SK-N-SH (cell line): ENCODE measurements around the gene PTPRF.

ENCODE experiments used
- CTCF ChIP-seq: fragments of 200-600 bp; sonication (generic); IDR thresholded peaks from 2 replicates; pipeline ENCODE4 v1.6.1; 2017; ENCODE audit warnings: antibody characterized with exemption, mild to moderate bottlenecking, moderate library complexity
- FOXM1 ChIP-seq: IDR thresholded peaks from 2 replicates; pipeline ENCODE4 v1.4.0; 2012; ENCODE audit warnings: low read depth, mild to moderate bottlenecking
- TF ChIP-seq, protein P1 (sequence below): IDR thresholded peaks from 2 replicates; pipeline ENCODE4 v1.4.0; 2012; ENCODE audit warnings: low read depth, borderline replicate concordance

DNA sequence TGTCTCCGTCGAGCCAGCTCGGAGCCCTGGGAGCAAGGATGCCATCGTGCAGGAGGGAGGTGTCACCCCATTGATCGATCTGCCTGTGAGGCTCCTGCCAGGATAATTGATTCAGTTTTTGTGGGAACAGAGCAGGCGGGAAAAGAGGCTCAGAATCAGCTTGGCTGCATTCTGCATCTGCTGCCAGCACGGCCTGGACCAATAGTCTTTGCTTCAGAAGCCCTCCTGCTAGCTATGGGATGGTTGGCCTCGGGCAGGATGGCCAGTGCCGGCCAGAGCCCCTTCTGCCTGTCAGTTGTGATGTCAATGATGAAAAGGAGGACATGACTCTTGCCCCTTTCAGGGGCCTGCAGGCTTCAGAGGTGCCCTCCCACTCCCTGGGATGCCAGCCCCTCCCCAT is 39.6 kb downstream of the PTPRF start:
- TF ChIP-seq, protein P1, sequence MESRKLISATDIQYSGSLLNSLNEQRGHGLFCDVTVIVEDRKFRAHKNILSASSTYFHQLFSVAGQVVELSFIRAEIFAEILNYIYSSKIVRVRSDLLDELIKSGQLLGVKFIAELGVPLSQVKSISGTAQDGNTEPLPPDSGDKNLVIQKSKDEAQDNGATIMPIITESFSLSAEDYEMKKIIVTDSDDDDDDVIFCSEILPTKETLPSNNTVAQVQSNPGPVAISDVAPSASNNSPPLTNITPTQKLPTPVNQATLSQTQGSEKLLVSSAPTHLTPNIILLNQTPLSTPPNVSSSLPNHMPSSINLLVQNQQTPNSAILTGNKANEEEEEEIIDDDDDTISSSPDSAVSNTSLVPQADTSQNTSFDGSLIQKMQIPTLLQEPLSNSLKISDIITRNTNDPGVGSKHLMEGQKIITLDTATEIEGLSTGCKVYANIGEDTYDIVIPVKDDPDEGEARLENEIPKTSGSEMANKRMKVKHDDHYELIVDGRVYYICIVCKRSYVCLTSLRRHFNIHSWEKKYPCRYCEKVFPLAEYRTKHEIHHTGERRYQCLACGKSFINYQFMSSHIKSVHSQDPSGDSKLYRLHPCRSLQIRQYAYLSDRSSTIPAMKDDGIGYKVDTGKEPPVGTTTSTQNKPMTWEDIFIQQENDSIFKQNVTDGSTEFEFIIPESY = no peak
- no peak for TF ChIP-seq CTCF
- TF ChIP-seq FOXM1 = no peak
